C4-2B (cell line): ENCODE results near the gene SCN2A.

Experiments used
- ZFX ChIP-seq: fragments of 450-650 bp; IDR thresholded peaks from 2 replicates; pipeline ENCODE4 v1.6.1; 2017
- TF ChIP-seq, protein P1 (sequence below): fragments of 450-650 bp; conservative IDR thresholded peaks from 2 replicates; pipeline ENCODE4 v1.5.1; 2017; ENCODE audit warnings: mild to moderate bottlenecking

DNA sequence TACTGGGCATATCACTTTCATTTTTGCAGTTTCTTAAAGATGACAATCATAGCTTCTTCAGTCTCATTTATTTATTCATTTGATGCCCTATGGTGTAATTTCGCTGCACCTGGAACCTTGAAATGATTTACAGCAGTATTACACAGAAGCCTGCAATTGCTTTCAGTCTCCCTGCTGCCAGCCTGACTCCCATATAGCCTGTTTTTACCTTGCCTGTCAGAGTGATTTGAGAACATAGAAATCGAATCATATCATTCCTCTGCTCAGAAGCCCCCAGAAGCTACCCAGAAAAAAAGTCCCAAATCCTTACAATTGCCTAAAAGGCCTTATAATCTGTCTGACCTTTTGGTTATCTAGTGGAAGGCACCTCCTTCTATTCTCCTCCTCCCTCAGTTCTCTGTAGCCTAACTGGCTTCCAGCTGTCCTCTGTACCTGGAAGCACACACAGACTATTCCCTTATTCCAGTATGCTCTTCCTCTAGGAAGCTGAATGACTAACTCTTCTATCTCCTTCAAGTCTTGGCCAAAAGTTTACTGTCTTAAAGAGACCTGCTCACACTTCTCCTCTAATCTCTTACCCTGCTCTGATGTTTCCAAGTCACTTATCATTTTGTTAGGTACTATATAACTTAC, 48.0 kb upstream of the SCN2A start:
- TF ChIP-seq, protein P1, sequence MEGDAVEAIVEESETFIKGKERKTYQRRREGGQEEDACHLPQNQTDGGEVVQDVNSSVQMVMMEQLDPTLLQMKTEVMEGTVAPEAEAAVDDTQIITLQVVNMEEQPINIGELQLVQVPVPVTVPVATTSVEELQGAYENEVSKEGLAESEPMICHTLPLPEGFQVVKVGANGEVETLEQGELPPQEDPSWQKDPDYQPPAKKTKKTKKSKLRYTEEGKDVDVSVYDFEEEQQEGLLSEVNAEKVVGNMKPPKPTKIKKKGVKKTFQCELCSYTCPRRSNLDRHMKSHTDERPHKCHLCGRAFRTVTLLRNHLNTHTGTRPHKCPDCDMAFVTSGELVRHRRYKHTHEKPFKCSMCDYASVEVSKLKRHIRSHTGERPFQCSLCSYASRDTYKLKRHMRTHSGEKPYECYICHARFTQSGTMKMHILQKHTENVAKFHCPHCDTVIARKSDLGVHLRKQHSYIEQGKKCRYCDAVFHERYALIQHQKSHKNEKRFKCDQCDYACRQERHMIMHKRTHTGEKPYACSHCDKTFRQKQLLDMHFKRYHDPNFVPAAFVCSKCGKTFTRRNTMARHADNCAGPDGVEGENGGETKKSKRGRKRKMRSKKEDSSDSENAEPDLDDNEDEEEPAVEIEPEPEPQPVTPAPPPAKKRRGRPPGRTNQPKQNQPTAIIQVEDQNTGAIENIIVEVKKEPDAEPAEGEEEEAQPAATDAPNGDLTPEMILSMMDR = no peak
- TF ChIP-seq ZFX = no peak
